K562 (cell line): ENCODE results near the gene ABCF2. TPM values are rescaled to one million over a fixed set of nuclear protein-coding genes. Genes with fewer than 3 reads are reported as not detected.

ENCODE experiments used
- ADNP ChIP-seq: fragments of 200-800 bp; sonication (Bioruptor generic); IDR thresholded peaks from 2 replicates; pipeline ENCODE4 v1.6.1; 2016; ENCODE audit warnings: missing genetic modification characterization, missing compliant biosample characterization
- ARID1B ChIP-seq: fragments of 450-650 bp; IDR thresholded peaks from 2 replicates; pipeline ENCODE4 v1.6.1; 2016; ENCODE audit warnings: antibody characterized with exemption, mild to moderate bottlenecking, inconsistent platforms
- CBX8 ChIP-seq: fragments of 200-600 bp; sonication (generic); IDR thresholded peaks from 2 replicates; pipeline ENCODE4 v1.6.1; 2012; ENCODE audit warnings: borderline replicate concordance, mixed run types, low read depth, mild to moderate bottlenecking, moderate library complexity, mixed read lengths, low read length, control low read depth, inconsistent platforms; ENCODE audit not compliant: poor library complexity, severe bottlenecking; ENCODE audit errors: extremely low read depth
- ELF2 ChIP-seq: fragments of 250-450 bp; sonication (Bioruptor Pico); IDR thresholded peaks from 2 replicates; pipeline ENCODE4 v1.5.0; 2021; ENCODE audit warnings: mild to moderate bottlenecking
- ILF3 ChIP-seq: fragments of 450-650 bp; IDR thresholded peaks from 2 replicates; pipeline ENCODE4 v1.6.1; 2018; ENCODE audit warnings: antibody characterized with exemption, mild to moderate bottlenecking, moderate library complexity, borderline replicate concordance
- JUND ChIP-seq, 2 experiments: IDR thresholded peaks; 2 replicates in 1 of 2; 3 replicates in 1 of 2; pipeline ENCODE4 v1.6.1; 2011; ENCODE audit warnings: borderline replicate concordance in 2 of 2, low read depth in 2 of 2, low read length in 2 of 2, improper control_type of control experiment in 1 of 2, missing biosample characterization in 1 of 2, missing genetic modification characterization in 1 of 2, missing genetic modification reagents in 1 of 2
- KDM4B ChIP-seq, 2 experiments: fragments of 450-650 bp in 1 of 2; sonication (generic) in 1 of 2; IDR thresholded peaks; 2 replicates each; pipeline ENCODE4 v1.6.1; 2016 to 2017; ENCODE audit warnings: borderline replicate concordance in 2 of 2, antibody characterized with exemption in 1 of 2, low read depth in 1 of 2, mild to moderate bottlenecking in 1 of 2
- MTA3 ChIP-seq: fragments of 450-650 bp; formaldehyde crosslinking; IDR thresholded peaks from 2 replicates; pipeline ENCODE4 v1.6.1; 2017; ENCODE audit warnings: mild to moderate bottlenecking, borderline replicate concordance
- NFATC3 ChIP-seq: fragments of 450-650 bp; IDR thresholded peaks from 2 replicates; pipeline ENCODE4 v1.6.1; 2017; ENCODE audit warnings: mild to moderate bottlenecking
- TBL1XR1 ChIP-seq, 2 experiments: IDR thresholded peaks; 2 replicates each; pipeline ENCODE4 v1.6.1; 2012; ENCODE audit warnings: improper control_type of control experiment in 2 of 2, low read length in 2 of 2, mild to moderate bottlenecking in 1 of 2
- THRAP3 ChIP-seq: fragments of 450-650 bp; IDR thresholded peaks from 2 replicates; pipeline ENCODE4 v1.6.1; 2016; ENCODE audit warnings: mild to moderate bottlenecking, inconsistent platforms, borderline replicate concordance
- ZNF316 ChIP-seq: fragments of 450-650 bp; IDR thresholded peaks from 2 replicates; pipeline ENCODE4 v1.6.1; 2016
- ZNF354B ChIP-seq: fragments of 250-450 bp; sonication (Bioruptor Pico); IDR thresholded peaks from 2 replicates; pipeline ENCODE4 v1.4.0; 2020
- polyA plus RNA-seq, 8 experiments: library from polyadenylated mRNA; depleted of rRNA in 4 of 8; stranded (reverse) in 5 of 8; unstranded in 3 of 8; fragments of >200 nt; fragmentation: Nextera tagmentation in 2 of 8; fragmentation: Illumina TruSeq in 1 of 8; extraction: Ambion mirVana in 2 of 8; extraction: Trizol in 1 of 8; gene quantifications; 2 replicates each; pipeline versions ENCODE4 v1.2.1 to v1.2.3, GENCODE V29; 2011 to 2014; ENCODE audit warnings: inconsistent platforms in 1 of 8, missing spikeins in 1 of 8
- total RNA-seq, 7 experiments: library from RNA; depleted of rRNA in 6 of 7; stranded (reverse); fragments of >200 nt in 6 of 7; fragmentation: Illumina TruSeq in 2 of 7; extraction: Trizol in 2 of 7; gene quantifications; 2 replicates each; pipeline versions ENCODE4 v1.2.1 to v1.2.3, GENCODE V29; 2011 to 2021; ENCODE audit warnings: low replicate concordance in 1 of 7
- TF ChIP-seq, protein P1 (sequence below): sonication (generic); formaldehyde crosslinking; IDR thresholded peaks from 2 replicates; pipeline ENCODE4 v1.8.1; 2023; ENCODE audit warnings: mild to moderate bottlenecking, missing genetic modification reagents
- TF ChIP-seq, protein P2 (sequence below), 2 experiments: fragments of 250-450 bp in 1 of 2; fragments of 450-650 bp in 1 of 2; sonication (Bioruptor Pico) in 1 of 2; IDR thresholded peaks; 2 replicates each; pipeline versions ENCODE4 v1.6.1 to v1.8.0; 2016 to 2021; ENCODE audit warnings: mild to moderate bottlenecking in 2 of 2, moderate library complexity in 2 of 2, missing compliant biosample characterization in 1 of 2, missing genetic modification characterization in 1 of 2
- TF ChIP-seq, protein P3 (sequence below): fragments of 450-650 bp; IDR thresholded peaks from 2 replicates; pipeline ENCODE4 v1.6.1; 2018; ENCODE audit not compliant: partially characterized antibody
- TF ChIP-seq, protein P4 (sequence below): fragments of 450-650 bp; IDR thresholded peaks from 2 replicates; pipeline ENCODE4 v1.6.1; 2016; ENCODE audit warnings: antibody characterized with exemption
- TF ChIP-seq, protein P5 (sequence below): fragments of 250-450 bp; sonication (Bioruptor Pico); IDR thresholded peaks from 2 replicates; pipeline ENCODE4 v1.8.0; 2021; ENCODE audit warnings: moderate library complexity, mild to moderate bottlenecking, inconsistent platforms

The ABCF2 gene
- total and polyA plus RNA-seq, 9 of the 15 experiments (the other 6 are each of a cell fraction or from before 2014, with no cell fraction given): 62.1 to 224 (median 113) TPM

- TF ChIP-seq ILF3 (no peak), THRAP3 (no peak), KDM4B (IDR thresholded peaks at IDR 0.05; ENCODE audit: borderline replicate concordance in 2 of 2, low read depth in 1 of 2) (no peak), JUND (IDR thresholded peaks at IDR 0.05; ENCODE audit: borderline replicate concordance, low read depth, low read length) (no peak), JUND (tag; IDR thresholded peaks at IDR 0.05; ENCODE audit: borderline replicate concordance, low read depth, low read length) (peak; percentile 47; the same call in 1 of the 3 replicates), ARID1B (peak; percentile 71), ZNF354B (CRISPR knock-in tag) (no peak), NFATC3 (no peak), MTA3 (peak; percentile 56; the same call in 1 of the 2 replicates), TBL1XR1 (IDR thresholded peaks at IDR 0.05; ENCODE audit: low read length in 2 of 2) (no peak), CBX8 (no peak), ELF2 (no peak), ADNP (no peak), ZNF316 (peak; percentile 75)
- TF ChIP-seq, protein P1, sequence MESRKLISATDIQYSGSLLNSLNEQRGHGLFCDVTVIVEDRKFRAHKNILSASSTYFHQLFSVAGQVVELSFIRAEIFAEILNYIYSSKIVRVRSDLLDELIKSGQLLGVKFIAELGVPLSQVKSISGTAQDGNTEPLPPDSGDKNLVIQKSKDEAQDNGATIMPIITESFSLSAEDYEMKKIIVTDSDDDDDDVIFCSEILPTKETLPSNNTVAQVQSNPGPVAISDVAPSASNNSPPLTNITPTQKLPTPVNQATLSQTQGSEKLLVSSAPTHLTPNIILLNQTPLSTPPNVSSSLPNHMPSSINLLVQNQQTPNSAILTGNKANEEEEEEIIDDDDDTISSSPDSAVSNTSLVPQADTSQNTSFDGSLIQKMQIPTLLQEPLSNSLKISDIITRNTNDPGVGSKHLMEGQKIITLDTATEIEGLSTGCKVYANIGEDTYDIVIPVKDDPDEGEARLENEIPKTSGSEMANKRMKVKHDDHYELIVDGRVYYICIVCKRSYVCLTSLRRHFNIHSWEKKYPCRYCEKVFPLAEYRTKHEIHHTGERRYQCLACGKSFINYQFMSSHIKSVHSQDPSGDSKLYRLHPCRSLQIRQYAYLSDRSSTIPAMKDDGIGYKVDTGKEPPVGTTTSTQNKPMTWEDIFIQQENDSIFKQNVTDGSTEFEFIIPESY (CRISPR knock-in tag): no peak
- TF ChIP-seq, protein P2, sequence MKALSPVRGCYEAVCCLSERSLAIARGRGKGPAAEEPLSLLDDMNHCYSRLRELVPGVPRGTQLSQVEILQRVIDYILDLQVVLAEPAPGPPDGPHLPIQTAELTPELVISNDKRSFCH (CRISPR knock-in tag; IDR thresholded peaks at IDR 0.05): no peak
- TF ChIP-seq, protein P2 (tag; IDR thresholded peaks at IDR 0.05): no peak
- TF ChIP-seq, protein P3, sequence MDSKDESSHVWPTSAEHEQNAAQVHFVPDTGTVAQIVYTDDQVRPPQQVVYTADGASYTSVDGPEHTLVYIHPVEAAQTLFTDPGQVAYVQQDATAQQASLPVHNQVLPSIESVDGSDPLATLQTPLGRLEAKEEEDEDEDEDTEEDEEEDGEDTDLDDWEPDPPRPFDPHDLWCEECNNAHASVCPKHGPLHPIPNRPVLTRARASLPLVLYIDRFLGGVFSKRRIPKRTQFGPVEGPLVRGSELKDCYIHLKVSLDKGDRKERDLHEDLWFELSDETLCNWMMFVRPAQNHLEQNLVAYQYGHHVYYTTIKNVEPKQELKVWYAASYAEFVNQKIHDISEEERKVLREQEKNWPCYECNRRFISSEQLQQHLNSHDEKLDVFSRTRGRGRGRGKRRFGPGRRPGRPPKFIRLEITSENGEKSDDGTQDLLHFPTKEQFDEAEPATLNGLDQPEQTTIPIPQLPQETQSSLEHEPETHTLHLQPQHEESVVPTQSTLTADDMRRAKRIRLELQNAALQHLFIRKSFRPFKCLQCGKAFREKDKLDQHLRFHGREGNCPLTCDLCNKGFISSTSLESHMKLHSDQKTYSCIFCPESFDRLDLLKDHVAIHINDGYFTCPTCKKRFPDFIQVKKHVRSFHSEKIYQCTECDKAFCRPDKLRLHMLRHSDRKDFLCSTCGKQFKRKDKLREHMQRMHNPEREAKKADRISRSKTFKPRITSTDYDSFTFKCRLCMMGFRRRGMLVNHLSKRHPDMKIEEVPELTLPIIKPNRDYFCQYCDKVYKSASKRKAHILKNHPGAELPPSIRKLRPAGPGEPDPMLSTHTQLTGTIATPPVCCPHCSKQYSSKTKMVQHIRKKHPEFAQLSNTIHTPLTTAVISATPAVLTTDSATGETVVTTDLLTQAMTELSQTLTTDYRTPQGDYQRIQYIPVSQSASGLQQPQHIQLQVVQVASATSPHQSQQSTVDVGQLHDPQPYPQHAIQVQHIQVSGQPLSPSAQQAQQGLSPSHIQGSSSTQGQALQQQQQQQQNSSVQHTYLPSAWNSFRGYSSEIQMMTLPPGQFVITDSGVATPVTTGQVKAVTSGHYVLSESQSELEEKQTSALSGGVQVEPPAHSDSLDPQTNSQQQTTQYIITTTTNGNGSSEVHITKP: no peak
- TF ChIP-seq, protein P4, sequence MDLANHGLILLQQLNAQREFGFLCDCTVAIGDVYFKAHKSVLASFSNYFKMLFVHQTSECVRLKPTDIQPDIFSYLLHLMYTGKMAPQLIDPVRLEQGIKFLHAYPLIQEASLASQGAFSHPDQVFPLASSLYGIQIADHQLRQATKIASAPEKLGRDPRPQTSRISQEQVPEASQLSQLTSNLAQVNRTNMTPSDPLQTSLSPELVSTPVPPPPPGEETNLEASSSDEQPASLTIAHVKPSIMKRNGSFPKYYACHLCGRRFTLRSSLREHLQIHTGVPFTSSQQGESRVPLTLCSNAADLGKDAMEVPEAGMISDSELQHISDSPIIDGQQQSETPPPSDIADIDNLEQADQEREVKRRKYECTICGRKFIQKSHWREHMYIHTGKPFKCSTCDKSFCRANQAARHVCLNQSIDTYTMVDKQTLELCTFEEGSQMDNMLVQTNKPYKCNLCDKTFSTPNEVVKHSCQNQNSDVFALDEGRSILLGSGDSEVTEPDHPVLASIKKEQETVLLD: 0 out of 2 replicates have a peak, but pooled peaks have one; percentile 30
- TF ChIP-seq, protein P5, sequence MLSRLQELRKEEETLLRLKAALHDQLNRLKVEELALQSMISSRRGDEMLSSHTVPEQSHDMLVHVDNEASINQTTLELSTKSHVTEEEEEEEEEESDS (CRISPR knock-in tag): no peak
Measured at GRCh38 chr7:151232917-151233701, 6.1 kb upstream of the ABCF2 start (continued).
